IgD-negative memory B cell (primary cell): ENCODE measurements around the gene PHETA2. TPM values are rescaled to one million over a fixed set of nuclear protein-coding genes. Genes with fewer than 3 reads are reported as not detected.
"Not testable (repeated sequence)": the region's sequence is repeated elsewhere in the genome, so short reads cannot be mapped to it uniquely, and the experiment has no call there.

Experiments
- H3K27ac Mint-ChIP-seq, 3 donors: one replicate each; pipeline ENCODE4 v1.8.0; 2020 to 2022; ENCODE audit warnings: mild to moderate bottlenecking in 3 of 3, mixed read lengths in 3 of 3, moderate library complexity in 1 of 3
- H3K27me3 Mint-ChIP-seq: one replicate; pipeline ENCODE4 v1.8.0; 2021; ENCODE audit warnings: mixed read lengths
- H3K36me3 Mint-ChIP-seq: one replicate; pipeline ENCODE4 v1.8.0; 2020; ENCODE audit warnings: mild to moderate bottlenecking, mixed read lengths
- H3K4me1 Mint-ChIP-seq, 3 donors: one replicate each; pipeline ENCODE4 v1.8.0; 2020 to 2022; ENCODE audit warnings: mixed read lengths in 3 of 3, mild to moderate bottlenecking in 1 of 3
- H3K4me3 Mint-ChIP-seq, 4 donors: one replicate each; pipeline ENCODE4 v1.8.0; 2020 to 2022; ENCODE audit warnings: mild to moderate bottlenecking in 4 of 4, mixed read lengths in 4 of 4, moderate library complexity in 3 of 4
- H3K9me3 Mint-ChIP-seq, 3 donors: one replicate each; pipeline ENCODE4 v1.8.0; 2020 to 2021; ENCODE audit warnings: mixed read lengths in 3 of 3, mild to moderate bottlenecking in 1 of 3
- polyA plus RNA-seq: library from polyadenylated mRNA; unstranded; fragments of 300-500 nt; fragmentation: Illumina TruSeq; gene quantifications from one replicate; pipeline ENCODE4 v1.2.3, GENCODE V29; 2021

The PHETA2 gene
- polyA plus RNA-seq, 1 donor from 2014 or later: 1.6 TPM

GRCh38 chr22:42111798-42112197, 37.8 kb downstream of the PHETA2 start:
- H3K27me3 Mint-ChIP-seq: no peaks in the 10 kb centered on the region
- H3K36me3 Mint-ChIP-seq: no peaks in the 10 kb centered on the region
- H3K4me3 Mint-ChIP-seq: no peak overlapping the region
- no peak overlapping the region for H3K27ac Mint-ChIP-seq
- no peaks in the 10 kb centered on the region for H3K4me1 Mint-ChIP-seq
- H3K9me3 Mint-ChIP-seq: peaks cover 5 to 6% (median 5%) of the 10 kb centered on the region in 3 donors

GRCh38 chr22:42112793-42113192, 38.7 kb downstream of the PHETA2 start:
- not testable (repeated sequence) for H3K4me1 Mint-ChIP-seq, H3K27me3 Mint-ChIP-seq, H3K4me3 Mint-ChIP-seq, H3K36me3 Mint-ChIP-seq, H3K27ac Mint-ChIP-seq, H3K9me3 Mint-ChIP-seq

- Mint-ChIP-seq H3K27ac (no peak overlapping the region), H3K27me3 (no peaks in the 10 kb centered on the region), H3K36me3 (no peaks in the 10 kb centered on the region), H3K4me1 (peaks cover 0 to 4% (median 3%) of the 10 kb centered on the region in 3 donors), H3K9me3 (peaks cover 5 to 6% (median 5%) of the 10 kb centered on the region in 3 donors), H3K4me3 (no peak overlapping the region)
Measured at GRCh38 chr22:42114721-42115120, 40.7 kb downstream of the PHETA2 start.

GRCh38 chr22:42115420-42115830, 41.4 kb downstream of the PHETA2 start:
- not testable (repeated sequence) for H3K36me3 Mint-ChIP-seq, H3K4me1 Mint-ChIP-seq, H3K4me3 Mint-ChIP-seq, H3K27me3 Mint-ChIP-seq, H3K27ac Mint-ChIP-seq, H3K9me3 Mint-ChIP-seq

- H3K27me3 Mint-ChIP-seq: peaks cover 1% of the 10 kb centered on the region
- H3K4me1 Mint-ChIP-seq: peaks cover 9 to 16% (median 16%) of the 10 kb centered on the region in 3 donors
- no peaks in the 10 kb centered on the region for H3K36me3 Mint-ChIP-seq
- H3K4me3 Mint-ChIP-seq: no peak overlapping the region
- no peak overlapping the region for H3K27ac Mint-ChIP-seq
- peaks cover 5 to 6% (median 5%) of the 10 kb centered on the region in 3 donors for H3K9me3 Mint-ChIP-seq
Measured at GRCh38 chr22:42116848-42117424, 42.9 kb downstream of the PHETA2 start.

GRCh38 chr22:42120231-42121021, 46.4 kb downstream of the PHETA2 start:
- H3K27me3 Mint-ChIP-seq, H3K9me3 Mint-ChIP-seq, H3K36me3 Mint-ChIP-seq: not testable (repeated sequence)
- peak overlapping the region in 1 of 3 donors; percentile 60 for H3K27ac Mint-ChIP-seq
- H3K4me3 Mint-ChIP-seq: peak overlapping the region; percentile 2 to 84 (median 59)
- peaks cover 12 to 16% (median 16%) of the 10 kb centered on the region in 3 donors for H3K4me1 Mint-ChIP-seq

- H3K27ac Mint-ChIP-seq, H3K36me3 Mint-ChIP-seq, H3K27me3 Mint-ChIP-seq, H3K4me3 Mint-ChIP-seq, H3K9me3 Mint-ChIP-seq: not testable (repeated sequence)
- peaks cover 12 to 16% (median 16%) of the 10 kb centered on the region in 3 donors for H3K4me1 Mint-ChIP-seq
Measured at GRCh38 chr22:42123529-42123928, 49.5 kb downstream of the PHETA2 start.

GRCh38 chr22:42127606-42128005, 53.6 kb downstream of the PHETA2 start:
- Mint-ChIP-seq H3K4me3 (no peak overlapping the region), H3K27me3 (no peaks in the 10 kb centered on the region), H3K9me3 (no peaks in the 10 kb centered on the region), H3K36me3 (no peaks in the 10 kb centered on the region), H3K27ac (no peak overlapping the region), H3K4me1 (no peaks in the 10 kb centered on the region)

- not testable (repeated sequence) for H3K27me3 Mint-ChIP-seq, H3K9me3 Mint-ChIP-seq, H3K4me3 Mint-ChIP-seq, H3K27ac Mint-ChIP-seq, H3K36me3 Mint-ChIP-seq, H3K4me1 Mint-ChIP-seq
Measured at GRCh38 chr22:42128007-42128406, 54.0 kb downstream of the PHETA2 start.

Other genes with a start within 250 kb of the PHETA2 start
- gene SREBF2, start 241.1 kb upstream of the PHETA2 start, polyA plus RNA-seq: 59.8 TPM
- 1.7 TPM for gene SHISA8, start 159.2 kb upstream of the PHETA2 start, polyA plus RNA-seq
- gene TNFRSF13C, start 147.4 kb upstream of the PHETA2 start, polyA plus RNA-seq: 80.6 TPM
- gene CENPM, start 127.1 kb upstream of the PHETA2 start, polyA plus RNA-seq: 28.7 TPM
- gene SEPTIN3, start 104.8 kb upstream of the PHETA2 start, polyA plus RNA-seq: 0.05 TPM
- 1.3 TPM for gene WBP2NL, start 75.5 kb upstream of the PHETA2 start, polyA plus RNA-seq
- 14.4 TPM for gene NAGA, start 3.4 kb upstream of the PHETA2 start, polyA plus RNA-seq
- gene SMDT1, start 5.5 kb downstream of the PHETA2 start, polyA plus RNA-seq: 248 TPM
- gene NDUFA6, start 16.5 kb downstream of the PHETA2 start, polyA plus RNA-seq: 121 TPM
- not detected for gene CYP2D6, start 56.6 kb downstream of the PHETA2 start, polyA plus RNA-seq
- 1.4 TPM for gene TCF20, start 196.4 kb downstream of the PHETA2 start, polyA plus RNA-seq